HT1080 (cell line): ENCODE data around the gene NOS1AP. TPM values are rescaled to one million over a fixed set of nuclear protein-coding genes. Genes with fewer than 3 reads are reported as not detected.

Experiments used
- DNase-seq: peaks from one replicate; pipeline ENCODE4 v3.0.0-alpha.2; 2015; ENCODE audit warnings: low read depth
- total RNA-seq: library from RNA; depleted of rRNA; stranded (reverse); fragments of >200 nt; shearing (Covaris generic); gene quantifications from 2 replicates; pipeline ENCODE4 v1.2.3, GENCODE V29; 2014

NOS1AP gene
- total RNA-seq, 1 experiment from 2014 or later, result 1.8 TPM

DNA sequence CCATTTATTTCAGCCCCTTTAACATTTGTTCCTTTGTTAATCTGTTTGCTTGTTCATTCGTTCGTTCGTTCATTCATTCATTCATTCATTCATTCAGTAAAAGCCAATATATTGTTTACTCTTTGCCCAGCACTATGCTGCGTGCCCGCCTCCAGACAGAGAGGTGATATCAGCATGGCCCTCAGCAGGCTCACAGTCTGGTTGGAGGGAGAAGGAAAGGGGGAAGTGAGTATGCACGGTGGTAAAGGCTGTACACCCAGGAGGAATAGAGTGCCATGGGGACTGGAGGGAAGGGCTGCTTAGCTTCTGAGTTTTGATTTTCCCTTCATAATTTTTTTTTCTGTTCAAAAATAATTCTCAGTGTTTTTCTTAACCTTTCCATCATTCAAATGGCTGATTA, 144.7 kb downstream of the NOS1AP start:
- no peak for DNase-seq

- no peak for DNase-seq
Measured at GRCh38 chr1:162215902-162216301, 146.4 kb downstream of the NOS1AP start.

DNA sequence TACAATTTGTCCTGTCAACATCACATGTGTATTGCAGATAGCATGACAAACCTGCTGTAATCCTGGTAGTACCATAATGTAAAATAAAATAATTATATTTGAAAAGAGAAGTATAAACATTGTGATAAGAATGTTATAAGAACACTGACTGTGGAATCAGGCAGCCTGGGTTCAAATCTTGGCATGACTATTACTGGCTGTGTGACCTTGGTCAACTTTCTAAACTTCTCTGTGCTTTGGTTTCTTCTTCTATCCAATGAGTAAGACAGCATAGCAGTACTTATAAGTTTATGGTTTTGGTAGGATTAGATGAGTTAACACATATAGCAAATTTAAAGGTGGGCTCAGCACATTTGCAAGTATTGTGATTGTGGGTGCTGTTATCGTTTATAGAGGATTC, 147.1 kb downstream of the NOS1AP start:
- DNase-seq, result no peak

- no peak for DNase-seq
Measured at GRCh38 chr1:162217706-162218105, 148.2 kb downstream of the NOS1AP start.

DNA sequence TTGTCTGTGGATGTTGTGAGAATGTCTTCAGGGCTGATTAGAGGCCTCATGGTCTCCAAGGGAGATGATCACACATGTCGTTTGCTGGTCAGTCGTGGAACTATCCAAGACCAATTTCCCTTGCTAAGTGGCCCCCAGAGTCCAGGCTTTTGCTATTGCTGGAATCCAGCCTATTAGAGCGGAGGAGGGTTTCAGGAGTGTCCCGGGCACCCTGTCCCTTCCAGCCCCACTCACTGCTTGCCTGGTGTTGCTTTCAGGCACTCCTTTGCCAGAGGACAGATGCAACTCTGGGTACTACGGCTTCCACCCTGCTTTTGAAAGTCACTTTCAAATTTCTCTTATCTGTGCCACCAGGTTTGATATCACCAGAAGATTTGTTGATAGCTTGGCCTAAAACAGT, 149.1 kb downstream of the NOS1AP start:
- no peak for DNase-seq

DNA sequence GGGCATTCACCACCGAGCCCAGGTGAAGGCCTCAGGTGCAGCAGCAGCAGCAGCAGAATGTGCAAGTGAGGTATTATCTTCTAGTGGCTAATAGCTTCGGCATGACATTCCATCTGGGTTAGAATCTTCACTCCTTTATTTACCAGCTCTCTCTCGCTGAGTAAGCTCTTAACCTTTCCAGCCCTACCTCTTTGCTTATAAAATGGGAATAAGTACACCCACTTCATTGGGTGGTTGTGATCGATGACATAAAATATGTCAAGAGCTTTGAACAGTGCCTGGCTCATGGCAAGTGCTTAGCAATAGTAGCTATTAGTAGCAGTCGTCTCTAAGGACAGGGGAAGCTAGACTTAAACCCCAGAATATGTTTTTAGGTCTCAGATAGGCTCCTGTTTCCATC, 149.5 kb downstream of the NOS1AP start:
- no peak for DNase-seq

- DNase-seq, result no peak
Measured at GRCh38 chr1:162219461-162219860, 150.0 kb downstream of the NOS1AP start.

- no peak for DNase-seq
Measured at GRCh38 chr1:162220009-162220539, 150.6 kb downstream of the NOS1AP start.

DNA sequence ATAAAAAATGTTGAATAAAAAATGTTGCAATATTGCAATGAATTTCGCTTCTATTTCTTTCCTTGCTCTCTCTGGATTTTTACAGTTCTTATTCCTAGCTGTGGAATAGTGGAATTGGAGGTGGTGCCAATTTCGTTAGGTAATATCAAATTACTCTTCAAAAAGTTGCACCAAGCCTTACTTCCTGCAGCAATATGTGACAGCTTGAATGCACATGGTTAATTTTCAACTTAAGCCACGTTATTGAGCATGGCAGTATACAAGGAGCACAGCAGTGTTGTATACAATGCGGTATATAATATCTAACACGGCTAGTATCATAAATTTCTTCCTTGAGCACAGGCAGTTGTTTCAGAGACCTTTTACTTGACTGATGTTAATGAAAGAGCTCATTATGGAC, 152.5 kb downstream of the NOS1AP start:
- no peak for DNase-seq

DNA sequence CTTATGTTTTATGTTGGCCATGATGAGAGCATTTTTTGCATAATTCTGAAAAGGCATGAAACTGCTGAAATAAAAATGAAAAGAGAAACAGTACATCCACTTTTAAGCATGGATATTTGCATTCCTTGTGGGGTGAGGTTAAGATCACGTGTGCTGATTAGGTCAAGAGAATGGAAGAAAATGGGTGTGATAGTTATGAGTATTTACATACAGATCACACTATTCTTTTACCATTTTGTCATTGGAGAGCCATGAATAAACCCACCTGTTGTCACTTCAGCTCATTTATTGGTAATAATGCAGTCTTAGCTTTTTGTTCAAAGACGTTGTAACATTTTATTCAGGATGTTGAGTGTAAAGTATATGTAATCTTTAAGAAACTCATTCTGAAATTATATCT, 153.2 kb downstream of the NOS1AP start:
- no peak for DNase-seq

GRCh38 chr1:162223488-162223887, 154.0 kb downstream of the NOS1AP start:
- no peak for DNase-seq

DNA sequence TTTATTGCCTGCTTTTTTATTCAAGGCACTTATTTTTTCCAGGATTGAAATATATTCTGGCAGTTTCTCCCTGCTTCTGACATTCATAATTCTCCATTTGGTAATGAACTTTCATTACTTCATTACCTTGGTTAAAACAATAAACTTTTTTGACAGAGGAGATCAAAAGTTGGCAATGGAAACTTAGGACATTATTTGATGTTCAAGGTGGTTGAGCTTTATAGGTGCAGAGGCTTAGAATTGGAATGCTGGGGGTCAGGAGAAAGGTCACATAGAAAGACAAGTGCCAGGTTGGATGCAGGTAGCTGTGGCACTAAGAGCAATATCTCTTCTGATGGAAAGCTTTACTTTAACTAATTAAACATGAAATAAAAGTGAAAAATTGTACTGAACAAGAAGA, 154.8 kb downstream of the NOS1AP start:
- DNase-seq, result no peak

- DNase-seq, result no peak
Measured at GRCh38 chr1:162228586-162228985, 159.1 kb downstream of the NOS1AP start.

DNA sequence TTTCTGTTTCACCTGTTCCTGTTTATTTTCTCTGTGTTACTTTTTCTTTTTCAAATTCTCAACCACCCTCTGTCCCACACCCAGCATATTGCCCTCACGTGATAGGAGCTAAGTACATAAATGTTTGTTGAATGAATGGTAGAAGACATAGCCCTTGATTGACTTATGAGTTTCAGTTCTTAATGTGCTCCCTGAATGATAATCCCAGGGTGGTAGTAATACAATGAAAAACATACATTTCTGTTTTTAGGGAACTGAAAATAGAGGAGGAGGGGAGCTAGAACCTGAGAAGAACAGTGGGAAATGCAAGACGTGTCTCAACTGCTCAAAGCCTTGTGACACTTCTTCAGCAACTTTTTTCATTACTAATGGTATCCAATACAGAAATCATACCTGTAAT, 160.1 kb downstream of the NOS1AP start:
- no peak for DNase-seq

DNA sequence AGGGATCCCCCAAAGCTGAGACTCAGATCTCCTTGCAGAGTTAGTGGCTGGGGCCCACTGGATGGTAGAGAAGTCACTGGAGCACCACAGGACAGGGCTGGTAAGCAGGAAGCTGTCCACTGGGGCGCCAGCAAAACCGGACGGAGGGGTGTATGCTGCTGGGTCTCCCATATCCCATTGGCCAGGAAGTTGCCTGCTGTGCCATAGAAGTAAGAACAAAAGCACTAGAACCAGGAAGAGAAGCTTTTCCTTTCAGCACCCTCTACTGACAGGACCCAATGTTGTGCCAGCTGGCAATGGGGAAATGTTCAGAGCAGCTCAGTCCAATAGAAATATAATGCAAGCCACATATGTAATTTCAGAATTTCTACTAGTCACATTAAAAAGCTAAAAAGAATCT, 160.6 kb downstream of the NOS1AP start:
- DNase-seq, result peak; percentile 77

DNA sequence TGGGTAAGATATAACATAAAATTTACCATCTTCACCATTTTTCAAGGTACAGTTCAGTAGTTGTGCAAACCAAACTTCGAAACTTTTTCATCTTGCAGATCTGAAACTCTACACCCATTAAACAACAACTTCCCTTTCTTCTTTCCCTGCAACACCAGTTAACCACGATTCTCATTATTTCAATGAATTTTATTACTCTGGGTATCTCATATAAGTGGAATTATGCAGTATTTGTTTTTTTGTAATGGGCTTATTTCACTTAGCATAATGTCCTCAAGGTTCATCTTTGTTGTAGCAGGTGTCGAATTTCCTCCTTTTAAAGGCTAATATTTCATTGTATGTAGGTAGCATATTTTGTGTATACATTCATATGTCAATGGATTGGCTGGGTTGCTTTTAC, 161.0 kb downstream of the NOS1AP start:
- no peak for DNase-seq

- no peak for DNase-seq
Measured at GRCh38 chr1:162232034-162232711, 162.7 kb downstream of the NOS1AP start.

GRCh38 chr1:162233066-162233465, 163.6 kb downstream of the NOS1AP start:
- no peak for DNase-seq

- DNase-seq, result no peak
Measured at GRCh38 chr1:162233937-162234336, 164.4 kb downstream of the NOS1AP start.

- no peak for DNase-seq
Measured at GRCh38 chr1:162234571-162234970, 165.1 kb downstream of the NOS1AP start.

- no peak for DNase-seq
Measured at GRCh38 chr1:162235241-162235800, 165.8 kb downstream of the NOS1AP start.

DNA sequence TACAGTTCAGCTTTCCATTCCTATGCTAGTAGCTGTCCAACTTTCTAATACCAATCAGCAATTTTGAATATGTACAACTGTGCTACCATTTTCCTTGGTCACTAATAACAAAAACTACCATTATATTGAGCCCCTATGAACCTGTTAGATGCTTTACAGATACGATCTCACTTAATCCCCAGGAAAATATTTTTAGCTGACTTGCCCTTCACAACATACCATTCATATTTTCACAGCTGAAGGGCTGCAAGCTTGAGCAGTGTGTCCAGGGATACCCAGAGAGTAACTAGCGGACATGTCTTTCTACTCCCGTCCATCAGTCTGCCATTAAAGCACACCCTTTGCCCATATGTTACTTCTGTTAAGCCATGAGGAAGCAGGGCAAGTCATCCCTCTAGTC, 166.7 kb downstream of the NOS1AP start:
- DNase-seq, result no peak

DNA sequence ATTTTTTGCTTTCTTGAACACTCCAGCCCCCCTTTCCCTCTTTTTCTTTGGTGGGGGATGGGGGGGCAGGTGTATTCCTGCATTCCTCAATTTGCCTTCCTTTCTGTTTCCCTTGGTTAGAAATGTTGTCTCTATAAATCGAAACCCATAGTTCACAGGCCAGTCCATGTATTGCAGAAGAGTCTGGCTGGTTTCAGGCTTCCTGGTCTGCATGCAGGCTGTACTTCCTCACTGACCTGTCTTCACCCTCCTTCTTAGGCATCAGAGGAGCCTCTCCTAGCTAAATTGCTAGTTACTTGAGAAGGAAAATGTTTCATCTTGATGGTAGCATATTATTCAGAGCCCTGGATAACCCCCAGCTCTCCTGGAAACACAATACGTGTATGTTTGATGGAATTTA, 167.1 kb downstream of the NOS1AP start:
- DNase-seq, result no peak
